Fibroblast of peridontal ligament (primary cell): ENCODE measurements around the gene ERGIC3.

ENCODE experiments used
- DNase-seq: peaks from one replicate; pipeline ENCODE4 v3.0.0-alpha.2; 2010; ENCODE audit errors: extremely low read depth

The ERGIC3 gene

DNA sequence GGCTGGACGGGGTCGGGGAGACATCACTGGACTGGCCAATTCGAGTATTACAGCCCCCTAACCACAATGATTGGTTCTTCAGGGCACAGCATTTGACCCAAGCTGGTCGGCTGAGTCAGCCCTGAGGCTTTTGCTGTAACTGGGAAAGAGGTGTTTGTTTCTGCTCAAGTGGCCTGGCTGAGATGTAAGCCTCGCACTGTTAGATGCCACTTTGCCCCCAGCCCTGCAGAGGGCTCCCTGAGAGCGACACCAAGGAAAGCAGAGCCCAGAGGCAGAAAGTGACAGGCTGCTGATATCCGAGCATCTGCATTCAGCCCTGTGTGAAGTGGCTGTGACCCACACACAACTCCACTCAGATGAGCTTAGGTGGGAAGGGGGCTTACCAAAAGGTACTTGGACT lies 19.4 kb downstream of the ERGIC3 start:
- DNase-seq = peak; percentile 58

DNA sequence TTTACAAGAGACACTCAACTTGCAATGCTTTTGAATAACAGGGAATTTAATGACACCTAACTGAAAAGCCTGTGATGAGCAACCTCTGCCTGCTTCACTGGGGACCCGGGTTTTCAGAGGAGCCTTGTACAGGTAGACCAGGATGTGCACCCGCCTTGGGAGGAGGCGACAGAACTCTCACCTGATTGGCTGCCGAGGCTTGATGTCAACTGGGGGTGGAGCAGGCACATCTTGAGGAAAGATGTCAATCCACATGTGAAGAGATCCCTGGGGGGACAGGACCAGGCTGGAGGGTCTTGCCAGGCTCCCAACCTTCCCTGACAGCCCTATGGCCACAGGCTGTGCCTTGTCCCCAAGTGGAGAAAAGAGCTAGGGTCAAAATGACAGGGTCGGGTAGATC lies 19.8 kb downstream of the ERGIC3 start:
- DNase-seq = no peak

DNA sequence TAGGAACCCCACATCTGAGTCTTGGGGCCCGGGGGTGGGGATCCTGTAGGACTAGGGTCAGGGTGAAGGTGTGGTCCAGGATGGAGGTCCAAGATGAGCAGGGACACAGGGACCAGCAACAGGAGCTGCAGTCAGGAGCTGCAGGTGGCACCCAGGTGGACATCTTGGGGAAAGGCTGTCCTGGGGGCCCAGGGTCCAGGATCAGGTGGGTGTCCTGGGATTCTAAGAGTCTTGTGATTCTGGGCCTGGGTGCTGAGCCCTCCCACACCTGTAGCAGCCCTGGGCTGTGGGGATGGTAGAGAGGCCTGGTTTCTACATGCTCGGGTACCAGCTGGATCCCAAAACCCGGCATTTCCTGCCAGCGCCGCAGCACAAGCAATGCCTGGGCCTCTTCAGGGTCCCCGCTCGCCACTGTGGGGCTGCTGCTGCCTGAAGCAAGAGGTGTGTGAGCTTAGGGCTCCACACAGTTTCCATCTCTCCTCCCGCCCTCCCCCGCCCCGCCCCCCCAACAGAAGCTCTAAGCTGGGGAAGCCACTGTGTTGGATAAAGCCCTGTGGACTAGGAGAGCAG lies 20.7 kb downstream of the ERGIC3 start:
- DNase-seq = no peak

DNA sequence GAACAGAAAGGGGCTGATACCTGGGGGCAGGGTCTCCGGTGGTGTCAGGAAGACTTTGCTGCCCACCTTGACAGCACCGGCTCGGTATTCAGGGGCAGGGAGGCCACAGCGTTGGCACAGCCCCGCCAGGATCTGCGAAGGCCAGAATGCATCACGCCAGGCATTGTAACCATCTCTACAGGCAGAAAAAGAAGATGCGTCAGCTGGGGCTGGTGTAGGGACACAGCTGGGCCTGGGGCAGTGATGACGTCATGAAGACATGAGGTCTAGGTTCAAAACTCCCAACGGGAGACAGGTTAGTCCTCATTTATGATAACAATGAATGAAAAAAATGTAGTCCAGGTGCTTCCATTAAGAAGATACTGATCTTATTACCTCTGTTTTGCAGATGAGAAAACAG lies 22.0 kb downstream of the ERGIC3 start:
- DNase-seq = no peak

DNA sequence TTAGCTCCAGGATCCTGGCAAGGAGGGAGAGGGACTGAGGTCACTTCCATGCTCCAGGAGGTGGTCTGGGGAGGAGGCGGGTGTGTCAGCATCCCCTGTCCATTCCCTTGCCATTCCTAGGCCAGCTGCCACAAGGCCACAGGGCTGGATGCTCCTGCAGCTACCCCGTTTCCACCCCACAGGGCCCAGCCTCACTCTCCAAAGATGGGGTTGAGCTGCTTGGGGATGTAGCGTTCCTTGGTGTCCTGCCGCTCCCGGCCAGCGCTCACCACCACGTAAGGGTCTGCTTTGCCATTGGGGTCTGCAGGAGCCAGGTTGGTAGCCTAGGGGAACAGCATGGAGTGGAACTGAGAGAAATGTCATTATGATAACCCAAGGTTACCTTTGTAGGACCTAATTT lies 23.0 kb downstream of the ERGIC3 start:
- DNase-seq = no peak

DNA sequence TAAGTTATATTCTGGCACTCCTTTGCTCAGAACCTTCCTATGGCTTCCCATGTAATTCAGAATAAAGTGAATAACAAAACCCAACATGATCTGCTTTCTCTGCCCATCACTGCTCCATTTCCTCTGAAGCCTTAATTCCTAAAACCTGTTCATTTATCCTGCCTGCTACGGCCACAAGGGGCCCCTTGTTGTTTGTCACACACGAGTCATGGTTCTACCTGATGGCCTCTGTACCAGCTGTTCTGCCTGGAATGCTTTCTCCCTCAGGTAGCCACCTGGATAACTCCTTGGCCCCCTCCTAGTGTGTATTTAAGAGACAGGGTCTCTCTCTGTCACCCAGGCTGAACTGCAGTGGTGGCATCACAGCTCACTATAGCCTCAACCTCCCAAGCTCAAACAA lies 26.8 kb downstream of the ERGIC3 start:
- DNase-seq = no peak

DNA sequence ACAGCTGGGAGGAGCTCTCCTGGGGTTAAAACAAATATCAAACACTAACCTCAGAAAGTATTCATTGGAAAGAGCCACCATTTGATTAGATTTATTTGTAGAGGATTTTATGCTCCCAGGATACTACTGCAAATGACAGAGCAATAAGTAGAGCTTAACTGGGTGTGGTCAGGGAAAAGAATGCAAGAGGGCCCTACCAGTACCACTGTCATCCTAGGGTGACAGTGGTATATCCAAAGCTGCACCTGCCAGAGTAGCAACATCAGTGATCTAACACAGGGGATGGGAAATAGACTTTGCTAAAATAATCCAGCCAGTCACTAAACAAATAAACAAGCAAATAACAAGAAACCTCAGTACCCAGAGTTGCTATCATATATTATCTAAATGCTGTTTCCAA lies 29.7 kb downstream of the ERGIC3 start:
- DNase-seq = no peak

DNA sequence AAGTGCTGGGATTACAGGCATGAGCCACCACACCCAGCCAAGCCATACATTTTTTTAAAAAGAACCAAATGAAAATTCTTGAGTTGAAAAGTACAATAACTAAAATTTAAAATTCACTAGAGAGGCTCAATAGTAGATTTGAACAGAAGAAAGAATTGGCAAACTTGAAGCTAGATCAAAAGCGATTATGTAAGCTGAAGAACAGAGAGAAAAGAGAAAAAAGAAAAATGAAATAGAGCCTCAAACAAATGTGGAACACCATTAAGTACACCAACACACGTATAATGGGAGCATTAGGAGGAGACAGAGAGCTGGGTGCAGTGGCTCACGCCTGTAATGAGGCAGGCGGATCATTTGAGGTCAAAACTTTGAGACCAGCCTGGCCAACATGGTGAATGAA lies 31.0 kb downstream of the ERGIC3 start:
- no peak for DNase-seq

DNA sequence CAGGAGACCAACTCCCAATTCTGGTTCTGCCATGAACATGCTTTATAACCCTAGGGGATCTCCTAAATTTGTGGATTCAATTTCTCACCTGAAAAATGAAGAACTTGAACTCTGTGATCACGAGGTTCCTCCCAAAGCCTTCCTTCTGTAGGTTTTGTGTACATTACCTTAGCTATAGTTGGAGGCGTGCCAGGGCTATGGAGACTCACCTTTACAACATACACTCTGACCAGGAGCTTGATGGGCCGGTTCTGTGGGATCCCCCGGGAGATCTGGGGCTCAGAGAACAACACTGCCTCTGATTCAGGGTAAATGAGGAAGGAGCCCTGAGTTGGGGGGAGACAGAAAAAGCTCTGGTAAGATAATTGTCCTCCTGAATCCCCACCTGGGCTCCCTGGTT lies 34.1 kb downstream of the ERGIC3 start:
- DNase-seq = no peak

DNA sequence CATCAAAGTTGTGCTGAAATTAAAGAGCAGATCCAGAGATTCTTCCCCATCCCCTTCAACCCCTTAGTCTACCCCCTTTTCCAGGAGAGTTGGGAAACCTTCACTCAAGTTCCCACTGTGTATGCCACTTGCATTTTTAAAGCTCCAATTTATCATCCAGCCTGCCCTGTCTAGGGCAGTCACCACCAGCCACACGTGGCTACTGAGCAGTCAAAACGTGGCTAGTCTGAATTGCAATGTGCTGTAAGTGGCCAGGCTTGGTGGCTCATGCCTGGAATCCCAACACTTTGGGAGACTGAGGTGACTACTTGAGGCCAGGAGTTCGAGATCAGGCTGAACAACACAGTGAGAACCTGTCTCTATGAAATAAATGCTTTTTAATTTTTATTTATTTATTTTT lies 34.9 kb downstream of the ERGIC3 start:
- DNase-seq = no peak

DNA sequence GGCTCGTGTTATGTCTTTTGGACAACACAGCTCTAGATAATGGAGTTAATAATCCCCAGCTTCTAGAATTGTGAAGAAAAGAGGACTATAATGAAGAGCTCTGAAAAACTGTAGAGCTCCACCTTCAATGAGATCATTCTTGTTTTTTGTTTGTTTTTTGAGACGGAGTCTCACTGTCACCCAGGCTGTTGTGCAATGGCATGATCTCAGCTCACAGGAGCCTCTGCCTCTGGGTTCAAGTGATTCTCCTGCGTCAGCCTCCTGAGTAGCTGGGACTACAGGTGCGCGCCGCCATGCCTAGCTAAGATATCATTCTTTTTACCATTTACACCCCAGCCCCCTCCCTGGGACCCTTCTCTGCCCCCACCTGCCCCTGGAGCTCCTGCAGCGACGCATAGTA lies 36.6 kb downstream of the ERGIC3 start:
- no peak for DNase-seq

DNA sequence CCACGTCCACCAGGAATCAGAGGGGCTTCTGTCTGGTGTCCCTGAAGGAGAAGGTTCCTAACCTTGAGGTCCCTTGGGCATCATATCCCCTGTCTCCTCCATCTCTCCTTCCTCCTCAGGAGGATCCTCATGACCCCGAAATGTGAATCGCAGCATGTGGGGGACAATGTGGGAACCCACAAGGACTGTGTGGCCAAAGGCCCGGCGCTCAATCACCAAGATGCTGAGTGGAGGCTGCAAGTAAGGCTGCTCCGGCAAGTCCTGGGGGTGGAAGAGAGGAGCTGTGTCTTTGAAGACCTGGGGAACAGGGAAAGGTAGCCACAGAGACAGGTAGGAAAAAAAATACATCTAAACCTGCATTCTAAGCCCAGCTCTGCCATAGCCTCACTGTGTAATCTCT lies 37.3 kb downstream of the ERGIC3 start:
- no peak for DNase-seq

DNA sequence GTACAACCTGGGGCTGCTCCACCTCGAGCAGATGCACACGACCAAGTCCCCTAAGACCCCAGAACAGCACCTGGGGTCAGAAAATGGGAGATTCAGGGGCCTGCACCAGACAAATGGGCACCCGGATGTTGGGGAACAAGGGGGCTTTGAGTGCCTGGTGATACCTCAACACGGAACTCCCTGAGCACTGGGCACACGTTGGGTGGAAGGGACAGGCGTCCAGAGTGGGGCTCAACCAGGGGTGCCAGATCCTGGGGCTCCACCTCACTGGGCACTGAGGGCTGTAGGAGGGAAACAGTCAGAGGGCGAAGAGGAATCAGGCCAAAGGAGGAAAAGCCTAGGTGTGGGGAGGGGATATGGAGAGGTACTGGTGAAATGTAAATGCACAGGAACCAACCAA lies 40.3 kb downstream of the ERGIC3 start:
- DNase-seq = no peak

DNA sequence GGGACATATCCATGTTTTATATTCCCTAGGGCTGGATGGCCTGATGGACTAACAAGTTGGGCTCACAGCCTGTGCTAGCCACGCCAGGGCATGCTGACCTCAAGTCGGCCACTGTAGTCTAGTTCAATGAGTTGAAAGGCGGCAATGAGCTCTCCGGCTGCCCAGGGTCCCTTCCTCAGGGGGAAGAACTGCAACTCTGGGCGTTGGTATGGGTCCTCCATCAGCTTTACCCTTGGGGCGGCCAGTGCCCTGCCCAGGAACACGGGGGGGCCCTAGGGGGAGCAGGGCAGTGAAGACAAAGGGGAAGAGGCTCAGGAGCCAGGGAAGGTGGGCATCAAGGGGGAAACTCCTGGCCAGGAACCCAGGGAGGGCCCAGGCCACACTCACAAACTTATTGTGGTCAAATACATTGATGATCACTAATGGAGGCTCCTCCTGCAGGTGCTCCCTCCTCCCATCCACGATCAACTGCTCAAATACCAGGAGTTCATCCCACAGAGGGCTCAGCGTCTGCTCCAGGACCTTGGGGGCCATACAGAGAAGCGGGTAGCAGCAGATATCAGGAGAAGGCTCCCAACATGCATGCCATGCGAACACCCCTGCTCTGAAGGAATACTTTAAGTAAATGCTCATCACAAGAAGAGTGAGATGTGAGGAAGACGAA lies 41.0 kb downstream of the ERGIC3 start:
- no peak for DNase-seq

DNA sequence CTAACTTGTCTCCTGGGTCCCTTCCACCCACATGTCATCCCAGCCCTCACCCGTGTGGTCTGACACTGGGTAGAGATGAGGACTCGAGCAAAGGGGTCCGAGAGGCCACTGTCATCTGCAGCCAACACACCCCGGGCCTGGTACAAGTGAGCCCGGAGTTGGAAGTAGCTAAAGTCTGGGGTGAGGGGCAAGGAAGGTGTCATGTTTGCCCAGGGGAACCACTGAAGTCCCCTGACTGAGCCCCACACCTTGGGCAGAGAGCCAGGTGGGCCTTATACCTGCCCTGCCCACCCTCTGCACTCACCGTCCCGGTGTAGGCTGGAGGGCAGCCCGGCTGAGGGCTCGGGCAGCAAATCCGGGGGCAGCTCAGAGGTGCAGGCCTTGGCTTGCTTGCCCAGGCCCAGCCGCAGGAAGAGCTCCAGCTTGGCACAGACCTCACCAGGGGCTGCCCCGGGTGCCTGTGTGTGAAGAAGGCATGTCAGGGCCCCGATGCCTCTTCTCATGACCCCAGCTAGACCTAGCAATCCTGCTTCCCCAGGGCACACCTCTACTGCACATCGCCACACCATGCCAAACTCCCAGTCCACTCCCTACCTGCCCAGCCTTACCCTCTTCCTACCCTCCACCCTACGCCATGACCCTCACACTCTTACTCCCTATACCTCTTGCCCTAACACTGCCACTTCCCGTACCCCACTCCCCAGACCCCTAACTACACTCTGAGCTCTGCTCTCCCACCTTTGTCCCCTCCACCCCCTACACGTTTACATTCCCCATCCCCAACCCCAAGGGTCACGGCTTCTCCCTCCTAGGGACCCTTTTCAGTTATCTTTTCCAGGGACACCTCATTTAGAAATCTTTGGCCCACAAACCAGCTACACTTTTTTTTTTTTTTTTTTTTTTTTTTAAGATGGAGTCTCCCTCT lies 42.0 kb downstream of the ERGIC3 start:
- DNase-seq = no peak

DNA sequence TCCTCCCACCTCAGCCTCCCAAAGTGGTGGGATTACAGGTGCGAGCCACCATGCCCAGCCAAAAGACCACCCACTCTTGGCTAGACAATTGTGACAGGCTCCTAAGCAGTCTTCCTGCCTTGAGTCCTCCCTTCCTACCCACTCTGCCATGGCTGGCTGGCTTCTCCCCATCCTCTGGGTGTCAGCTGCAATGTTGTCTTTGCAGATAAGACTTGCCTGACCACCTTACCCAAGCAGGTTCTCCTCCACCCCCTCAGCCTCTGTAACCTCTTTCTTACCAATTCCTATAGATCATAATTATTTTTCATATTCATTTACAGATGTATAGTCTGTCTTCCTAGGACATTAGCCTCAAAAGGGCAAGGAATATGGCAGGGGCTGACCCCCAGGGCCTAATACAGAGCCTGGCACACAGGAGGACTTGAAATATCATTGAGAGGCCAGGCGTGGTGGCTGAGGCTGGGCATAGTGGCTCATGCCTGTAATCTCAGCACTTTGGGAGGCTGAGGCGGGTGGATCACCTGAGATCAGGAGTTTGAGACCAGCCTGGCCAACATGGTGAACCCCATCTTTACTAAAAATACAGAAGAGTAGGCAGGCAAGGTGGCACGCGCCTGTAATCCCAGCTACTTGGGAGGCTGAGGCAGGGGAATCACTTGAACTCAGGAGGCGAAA lies 45.0 kb downstream of the ERGIC3 start:
- no peak for DNase-seq

DNA sequence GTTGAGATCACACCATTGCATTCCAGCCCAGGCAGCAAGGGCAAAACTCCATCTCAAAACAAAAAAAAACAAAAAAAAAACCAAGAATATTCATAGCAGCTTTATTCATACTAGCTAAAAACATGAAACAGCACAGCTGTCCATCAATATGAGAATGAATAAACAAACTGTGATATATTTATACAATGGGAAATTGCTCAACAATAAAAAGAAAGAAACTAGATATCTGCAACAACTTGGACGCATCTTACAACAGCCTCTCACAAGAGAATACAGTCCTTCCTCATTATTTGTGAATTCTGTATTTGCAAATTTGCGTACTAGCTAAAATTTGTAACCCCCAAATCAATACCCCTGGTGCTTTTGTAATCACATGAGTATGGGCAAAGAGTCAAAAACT lies 45.6 kb downstream of the ERGIC3 start:
- no peak for DNase-seq

DNA sequence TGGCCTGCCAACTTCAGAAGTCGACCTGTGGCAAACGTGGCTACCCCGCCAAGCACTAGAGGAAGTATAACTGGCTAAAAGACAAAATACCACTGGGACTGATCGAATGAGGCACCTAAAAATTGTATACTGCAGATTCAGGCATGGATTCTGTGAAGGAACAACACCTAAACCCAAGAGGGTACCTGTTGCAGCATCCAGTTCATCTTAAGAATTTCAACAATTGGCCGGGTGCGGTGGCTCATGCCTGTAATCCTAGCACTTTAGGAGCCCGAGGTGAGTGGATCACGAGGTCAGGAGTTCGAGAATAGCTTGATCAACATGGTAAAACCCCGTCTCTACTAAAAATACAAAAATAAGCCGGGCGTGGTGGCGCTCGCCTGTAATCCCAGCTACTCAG lies 46.5 kb downstream of the ERGIC3 start:
- no peak for DNase-seq

DNA sequence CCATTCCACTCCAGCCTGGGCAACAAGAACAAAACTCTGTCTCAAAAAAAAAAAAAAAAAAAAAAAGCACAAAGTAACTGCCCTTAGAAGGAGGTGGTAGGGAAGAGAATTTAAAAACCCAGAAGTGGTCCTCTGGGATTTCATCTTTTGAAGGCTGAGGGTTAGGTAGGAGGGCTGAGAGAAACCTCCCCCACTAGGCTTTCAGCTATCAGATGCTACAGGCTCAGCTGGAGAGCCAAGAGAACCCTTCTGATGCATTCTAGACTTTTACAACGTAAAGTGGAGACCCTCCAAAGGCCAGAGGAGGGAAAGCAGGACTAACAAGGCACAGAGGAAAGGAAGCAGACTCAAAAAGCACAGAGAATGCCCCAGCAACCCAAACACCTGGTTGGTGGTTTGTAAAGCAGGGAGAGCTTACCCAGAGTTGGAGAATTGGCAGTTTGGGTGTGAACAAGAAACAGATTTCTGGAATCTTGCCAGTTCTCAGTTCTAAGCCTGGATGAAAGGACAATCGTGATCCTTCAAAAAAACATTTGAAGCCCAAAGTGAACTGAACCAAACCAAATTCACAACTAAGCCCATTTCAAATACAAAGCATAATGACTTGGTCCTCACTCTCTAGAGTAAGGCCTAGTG lies 50.6 kb downstream of the ERGIC3 start:
- no peak for DNase-seq

DNA sequence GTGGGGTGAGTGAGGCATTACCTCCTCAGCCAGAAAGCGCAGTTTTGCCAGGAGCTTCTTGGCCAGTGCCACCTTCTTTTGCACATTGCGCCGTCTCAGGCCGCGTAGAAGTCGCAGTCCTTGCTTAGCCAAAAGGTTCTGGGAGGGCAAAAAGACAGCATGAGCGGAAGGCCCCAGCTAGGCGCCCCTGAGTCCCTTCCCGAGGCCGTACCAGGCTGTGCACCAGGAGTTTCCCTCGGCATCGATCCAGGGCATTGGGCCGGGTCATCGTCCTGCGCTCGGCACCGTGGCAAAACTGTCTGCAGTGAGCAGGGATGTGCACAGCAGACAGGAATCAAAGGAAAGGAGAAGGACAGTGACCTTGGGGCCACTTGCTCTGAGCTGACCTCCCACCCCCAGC lies 53.6 kb downstream of the ERGIC3 start:
- DNase-seq = no peak

DNA sequence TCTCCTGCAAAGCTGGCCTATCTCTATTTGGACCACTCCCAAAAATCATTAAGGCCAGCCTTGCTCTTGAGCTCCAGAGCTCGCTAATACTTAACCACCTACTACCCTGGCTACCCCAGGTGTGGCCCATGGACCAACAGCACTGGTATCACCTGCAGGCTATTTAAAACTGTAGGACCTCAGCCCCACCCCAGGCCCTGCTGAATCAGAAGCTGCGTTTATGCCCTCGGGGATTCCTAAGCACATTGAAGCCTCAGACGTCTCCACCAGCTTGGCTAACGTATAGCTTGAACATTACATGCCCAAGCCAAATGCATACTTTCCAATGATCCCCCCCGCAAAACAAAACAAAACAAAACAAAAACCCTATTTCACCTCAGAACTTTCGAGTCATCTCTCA lies 54.0 kb downstream of the ERGIC3 start:
- no peak for DNase-seq

DNA sequence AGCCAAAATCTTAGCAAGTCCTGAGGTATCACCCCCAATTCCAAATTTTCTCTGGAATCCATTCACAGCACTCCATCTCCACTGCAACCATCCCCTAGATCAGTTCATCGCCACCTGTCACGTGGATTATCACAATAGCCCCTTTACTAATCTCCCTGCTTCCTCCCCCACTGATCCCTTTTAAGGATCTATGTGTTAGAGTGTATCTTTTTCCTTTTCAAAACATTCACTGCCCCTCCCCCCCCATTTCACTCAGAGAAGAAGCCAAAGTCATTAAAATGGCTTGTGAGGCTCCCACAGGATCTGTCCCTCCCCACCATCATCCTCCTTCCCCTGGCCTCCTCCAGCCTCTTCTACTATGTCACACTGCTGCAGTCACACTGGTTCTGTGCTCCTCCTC lies 55.3 kb downstream of the ERGIC3 start:
- DNase-seq = no peak
